Ascending aorta (tissue), 2 donors: ENCODE results near the gene VPS52. TPM values are rescaled to one million over a fixed set of nuclear protein-coding genes. Genes with fewer than 3 reads are reported as not detected.
"Not testable (repeated sequence)": the region's sequence is repeated elsewhere in the genome, so short reads cannot be mapped to it uniquely, and the experiment has no call there.

Source experiments
- DNase-seq, 2 donors: peaks; one replicate each; pipeline ENCODE4 v3.0.0-alpha.2; 2019; ENCODE audit warnings: low spot score in 2 of 2
- H3K27ac ChIP-seq, 2 donors: fragments of 200-600 bp; sonication (generic); one replicate each; pipeline ENCODE4 v1.5.1; 2016 to 2017; ENCODE audit warnings: mild to moderate bottlenecking in 1 of 2
- H3K27me3 ChIP-seq: fragments of 200-600 bp; sonication (generic); one replicate; pipeline ENCODE4 v1.5.1; 2017
- H3K36me3 ChIP-seq, 2 donors: fragments of 200-600 bp; sonication (generic); one replicate each; pipeline ENCODE4 v1.5.1; 2016
- H3K4me1 ChIP-seq, 2 donors: fragments of 200-600 bp; sonication (generic); one replicate each; pipeline ENCODE4 v1.5.1; 2016 to 2017; ENCODE audit warnings: mild to moderate bottlenecking in 1 of 2
- H3K4me3 ChIP-seq, 2 donors: fragments of 200-600 bp; sonication (generic); one replicate each; pipeline ENCODE4 v1.5.1; 2016 to 2017; ENCODE audit warnings: mild to moderate bottlenecking in 1 of 2
- H3K9me3 ChIP-seq, 2 donors: fragments of 200-600 bp; sonication (generic); one replicate each; pipeline ENCODE4 v1.5.1; 2016
- intact Hi-C: fragments of 100-400 bp; cut with DNase I; formaldehyde crosslinking; loops from one replicate; pipeline ENCODE4 v1.15.1; 2023
- total RNA-seq: library from RNA; depleted of rRNA; stranded (reverse); fragments of >200 nt; gene quantifications from one replicate; pipeline ENCODE4 v1.1.0, GENCODE V29; 2016
- TF ChIP-seq, protein P1 (sequence below), 3 experiments: fragments of 200-600 bp in 2 of 3; fragments of 450-650 bp in 1 of 3; sonication (generic) in 2 of 3; IDR thresholded peaks; one replicate each; pipeline ENCODE4 v1.5.1; 2016 to 2019; ENCODE audit warnings: antibody characterized with exemption in 3 of 3, mild to moderate bottlenecking in 1 of 3, moderate library complexity in 1 of 3

Gene VPS52
- total RNA-seq, 1 donor from 2014 or later = 50.1 TPM

DNA sequence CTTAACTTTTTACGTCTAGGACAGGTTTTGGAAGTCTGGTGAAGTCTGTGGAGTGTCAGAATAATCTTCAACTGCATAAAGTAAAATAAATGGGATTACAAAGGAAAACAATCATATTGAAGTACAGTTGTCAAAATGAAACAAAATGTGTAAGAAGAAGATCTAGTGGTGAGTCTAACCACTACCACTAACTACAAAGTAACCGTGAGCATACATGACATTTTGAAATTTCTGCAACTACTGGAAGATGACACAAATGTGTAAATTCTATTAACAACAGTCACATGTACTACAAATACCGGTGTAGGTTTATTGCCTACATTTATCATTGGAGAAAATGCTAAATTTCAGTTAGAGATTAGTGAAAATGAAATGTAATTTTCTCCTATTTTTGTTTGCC lies 29.7 kb downstream of the VPS52 start:
- H3K4me1 ChIP-seq = no peaks in the 10 kb centered on the region
- H3K4me3 ChIP-seq = no peak overlapping the region
- no peaks in the 10 kb centered on the region for H3K27me3 ChIP-seq
- no peak overlapping the region for H3K27ac ChIP-seq
- TF ChIP-seq, protein P1, sequence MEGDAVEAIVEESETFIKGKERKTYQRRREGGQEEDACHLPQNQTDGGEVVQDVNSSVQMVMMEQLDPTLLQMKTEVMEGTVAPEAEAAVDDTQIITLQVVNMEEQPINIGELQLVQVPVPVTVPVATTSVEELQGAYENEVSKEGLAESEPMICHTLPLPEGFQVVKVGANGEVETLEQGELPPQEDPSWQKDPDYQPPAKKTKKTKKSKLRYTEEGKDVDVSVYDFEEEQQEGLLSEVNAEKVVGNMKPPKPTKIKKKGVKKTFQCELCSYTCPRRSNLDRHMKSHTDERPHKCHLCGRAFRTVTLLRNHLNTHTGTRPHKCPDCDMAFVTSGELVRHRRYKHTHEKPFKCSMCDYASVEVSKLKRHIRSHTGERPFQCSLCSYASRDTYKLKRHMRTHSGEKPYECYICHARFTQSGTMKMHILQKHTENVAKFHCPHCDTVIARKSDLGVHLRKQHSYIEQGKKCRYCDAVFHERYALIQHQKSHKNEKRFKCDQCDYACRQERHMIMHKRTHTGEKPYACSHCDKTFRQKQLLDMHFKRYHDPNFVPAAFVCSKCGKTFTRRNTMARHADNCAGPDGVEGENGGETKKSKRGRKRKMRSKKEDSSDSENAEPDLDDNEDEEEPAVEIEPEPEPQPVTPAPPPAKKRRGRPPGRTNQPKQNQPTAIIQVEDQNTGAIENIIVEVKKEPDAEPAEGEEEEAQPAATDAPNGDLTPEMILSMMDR (IDR thresholded peaks at IDR 0.05) = no peak
- intact Hi-C loops = no loop called here
- no peaks in the 10 kb centered on the region for H3K9me3 ChIP-seq
- no peak for DNase-seq
- no peaks in the 10 kb centered on the region for H3K36me3 ChIP-seq

DNA sequence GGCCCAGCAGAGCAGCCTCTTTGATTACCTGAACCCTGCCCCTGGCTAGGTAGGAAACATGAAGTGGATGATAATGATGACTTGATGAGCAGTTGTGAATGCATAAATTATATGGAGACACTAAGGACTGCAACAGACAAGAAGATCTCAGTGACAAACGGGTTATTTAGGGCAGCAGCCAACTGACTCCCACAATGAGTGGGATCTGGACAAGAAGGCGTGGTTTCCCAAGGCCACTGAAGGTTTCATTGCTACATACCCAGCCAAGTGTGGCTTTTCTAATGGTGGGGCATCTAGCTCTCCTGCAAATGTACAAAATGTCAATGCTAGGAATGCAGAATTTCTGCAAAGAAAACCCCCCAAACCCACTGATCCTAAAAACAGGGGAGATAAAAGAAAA lies 33.9 kb downstream of the VPS52 start:
- Histone ChIP-seq H3K27me3 (no peaks in the 10 kb centered on the region), H3K9me3 (no peaks in the 10 kb centered on the region), H3K36me3 (no peaks in the 10 kb centered on the region), H3K4me3 (no peak overlapping the region), H3K4me1 (no peaks in the 10 kb centered on the region), H3K27ac (no peak overlapping the region)
- TF ChIP-seq, protein P1 (IDR thresholded peaks at IDR 0.05) = no peak
- intact Hi-C loops = no loop called here
- DNase-seq = no peak

DNA sequence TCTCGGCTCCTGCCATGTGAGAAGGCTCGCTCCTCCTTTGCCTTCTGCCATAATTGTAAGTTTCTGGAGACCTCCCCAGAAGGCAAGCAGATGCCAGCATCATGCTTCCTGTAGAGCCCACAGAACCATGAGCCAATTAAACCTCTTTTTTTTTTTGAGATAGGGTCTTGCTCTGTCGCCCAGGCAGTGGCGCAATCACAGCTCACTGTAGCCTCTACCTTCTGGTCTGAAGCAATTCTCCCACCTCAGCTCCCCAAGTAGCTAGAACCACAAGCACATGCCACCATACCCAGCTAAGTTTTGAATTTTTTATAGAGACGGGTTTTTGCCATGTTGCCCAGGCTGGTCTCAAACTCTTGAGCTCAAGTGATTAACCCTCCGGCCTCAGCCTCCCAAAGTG lies 34.8 kb downstream of the VPS52 start:
- TF ChIP-seq, protein P1 (IDR thresholded peaks at IDR 0.05) = no peak
- no peaks in the 10 kb centered on the region for H3K27me3 ChIP-seq
- no peak overlapping the region for H3K4me3 ChIP-seq
- no peak overlapping the region for H3K27ac ChIP-seq
- H3K4me1 ChIP-seq = no peaks in the 10 kb centered on the region
- no peak for DNase-seq
- H3K9me3 ChIP-seq = no peaks in the 10 kb centered on the region
- intact Hi-C loops = no loop called here
- H3K36me3 ChIP-seq = no peaks in the 10 kb centered on the region

DNA sequence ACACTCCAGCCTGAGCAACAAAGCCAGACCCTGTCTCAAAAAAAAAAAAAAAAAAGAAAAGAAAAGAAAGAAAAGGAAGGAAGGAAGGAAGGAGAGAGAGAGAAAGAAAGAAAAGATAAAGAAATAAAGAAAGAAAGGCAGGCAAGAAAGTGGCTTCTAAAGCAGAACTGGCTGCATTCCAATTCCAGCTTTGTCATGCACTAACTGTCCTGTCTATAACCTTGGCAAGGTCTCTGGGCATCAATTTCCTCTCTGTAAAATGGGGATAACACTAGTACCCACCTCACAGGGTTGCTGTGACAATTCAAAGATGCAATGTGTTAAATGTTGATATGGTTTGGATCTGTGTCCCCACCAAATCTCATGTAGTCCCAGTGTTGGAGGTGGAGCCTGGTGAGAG lies 35.3 kb downstream of the VPS52 start:
- no peak overlapping the region for H3K4me3 ChIP-seq
- TF ChIP-seq, protein P1 (IDR thresholded peaks at IDR 0.05) = no peak
- no peaks in the 10 kb centered on the region for H3K27me3 ChIP-seq
- no peaks in the 10 kb centered on the region for H3K9me3 ChIP-seq
- intact Hi-C loops = no loop called here
- DNase-seq = no peak
- no peak overlapping the region for H3K27ac ChIP-seq
- no peaks in the 10 kb centered on the region for H3K36me3 ChIP-seq
- no peaks in the 10 kb centered on the region for H3K4me1 ChIP-seq

DNA sequence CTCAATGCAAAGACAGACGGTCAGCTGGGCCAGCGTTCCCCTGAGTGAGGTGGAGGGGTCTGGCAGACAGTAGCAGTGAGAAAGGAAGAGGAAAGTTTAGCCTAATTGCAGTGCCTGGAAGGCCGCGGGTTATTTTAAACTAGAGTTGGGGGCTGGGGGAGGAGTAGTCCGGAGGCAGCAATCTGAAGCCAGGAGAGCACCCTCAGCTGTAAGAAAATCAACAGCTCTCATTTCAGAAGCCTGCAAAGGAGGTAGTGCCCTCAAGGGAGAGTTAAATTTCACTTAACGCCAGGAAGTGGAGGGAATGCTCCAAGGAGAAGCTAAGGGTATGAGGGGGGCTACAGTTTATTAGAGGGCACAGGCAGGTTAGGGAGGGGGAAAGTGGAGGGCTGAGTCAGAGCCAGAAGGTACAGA lies 36.4 kb downstream of the VPS52 start:
- intact Hi-C loops = no loop called here
- H3K27ac ChIP-seq = no peak overlapping the region
- no peaks in the 10 kb centered on the region for H3K4me1 ChIP-seq
- DNase-seq = no peak
- no peaks in the 10 kb centered on the region for H3K36me3 ChIP-seq
- no peak overlapping the region for H3K4me3 ChIP-seq
- no peaks in the 10 kb centered on the region for H3K27me3 ChIP-seq
- H3K9me3 ChIP-seq = no peaks in the 10 kb centered on the region
- TF ChIP-seq, protein P1 (IDR thresholded peaks at IDR 0.05) = no peak

DNA sequence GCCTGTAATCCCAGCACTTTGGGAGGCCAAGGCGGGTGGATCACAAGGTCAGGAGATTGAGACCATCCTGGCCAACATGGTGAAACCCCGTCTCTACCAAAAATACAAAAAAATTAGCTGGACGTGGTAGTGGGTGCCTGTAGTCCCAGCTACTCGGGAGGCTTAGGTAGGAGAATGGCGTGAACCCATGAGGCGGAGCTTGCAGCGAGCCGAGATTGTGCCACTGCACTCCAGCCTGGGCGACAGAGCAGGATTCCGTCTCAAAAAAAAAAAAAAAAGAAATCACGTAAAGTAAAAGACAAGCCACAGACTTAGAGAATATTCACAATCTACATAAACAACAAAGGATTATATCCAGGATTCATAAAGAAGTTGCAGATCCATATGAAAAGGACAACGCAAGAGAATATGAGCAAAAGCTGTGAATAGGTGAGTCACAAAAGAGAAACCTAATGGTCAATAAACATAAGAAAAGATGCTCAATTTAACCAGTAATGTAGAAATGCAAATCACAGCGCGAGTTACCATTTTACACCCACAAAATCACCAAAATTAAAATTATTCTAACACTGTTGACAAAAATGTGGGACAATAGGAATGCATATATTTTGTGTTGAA lies 45.1 kb downstream of the VPS52 start:
- H3K27me3 ChIP-seq, H3K9me3 ChIP-seq, H3K4me1 ChIP-seq, H3K4me3 ChIP-seq, intact Hi-C loops, DNase-seq, H3K27ac ChIP-seq, H3K36me3 ChIP-seq: not testable (repeated sequence)
